Measurements from ENCODE around the gene ART1. TPM values are rescaled to one million over a fixed set of nuclear protein-coding genes. Genes with fewer than 3 reads are reported as not detected.

Gene ART1
- total and polyA plus RNA-seq, 2 donors (not counting 1 experiment from before 2014, with no cell fraction given) = not detected

DNA sequence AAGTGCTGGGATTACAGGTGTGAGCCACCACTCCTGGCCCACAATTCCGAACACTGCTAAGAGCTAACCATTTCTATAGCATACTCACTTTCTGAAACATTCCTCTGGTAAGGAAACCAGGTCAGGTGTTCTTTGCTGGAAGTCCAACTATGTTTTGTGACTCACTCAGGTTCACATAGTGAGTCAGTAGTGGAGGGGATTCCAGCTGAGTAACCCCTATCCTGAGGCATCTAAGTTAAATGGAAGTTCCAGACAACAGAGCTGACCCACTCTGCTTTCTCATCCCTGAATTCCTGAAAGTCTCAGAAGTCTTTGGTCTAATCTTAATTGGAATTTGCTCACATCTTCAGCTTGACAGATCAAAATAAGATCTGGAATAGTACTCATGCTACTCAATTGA lies 29.3 kb downstream of the ART1 start:
- intact Hi-C loops (cut with micrococcal nuclease) = no loop called here
- DNase-seq (no peak), ATAC-seq (ENCODE audit: low read depth) (no peak)
- POLR2A ChIA-PET = no interaction called here
- no peak overlapping the region for H3K27ac ChIP-seq (ENCODE audit: low read length in 2 of 2)
- H3K27me3 ChIP-seq (replicated peaks in 1 of 4; ENCODE audit: control extremely low read depth in 1 of 4, control insufficient read depth in 3 of 4, insufficient read depth in 4 of 4, low read length in 3 of 4) = no peaks in the 10 kb centered on the region
- H3K4me3 ChIP-seq (ENCODE audit: control extremely low read depth in 1 of 5, extremely low read depth in 1 of 5, insufficient read depth in 1 of 5, low read depth in 2 of 5, low read length in 4 of 5) = no peak overlapping the region
- no CpG with 5 or more reads among the region's 1 CpG for WGBS (ENCODE audit: insufficient coverage)
- CTCF ChIA-PET = no interaction called here
- no peaks in the 10 kb centered on the region for H3K9me3 ChIP-seq (ENCODE audit: control extremely low read depth in 1 of 3, control insufficient read depth in 2 of 3, insufficient read depth in 1 of 3, low read length in 2 of 3)
- Mint-ChIP-seq H3K4me3 (no peak overlapping the region), H3K4me1 (no peaks in the 10 kb centered on the region), H3K27me3 (no peaks in the 10 kb centered on the region), H3K9me3 (ENCODE audit: insufficient read depth) (no peaks in the 10 kb centered on the region), H3K27ac (no peak overlapping the region)
- H3K4me2 ChIP-seq (replicated peaks; ENCODE audit: low read depth, low read length, poor library complexity, severe bottlenecking) = no peak overlapping the region
- H3K9ac ChIP-seq (ENCODE audit: low read length) = no peak overlapping the region
- peaks cover 14 to 77% of the 10 kb centered on the region in 2 experiments for H3K36me3 ChIP-seq (replicated peaks in 1 of 2; ENCODE audit: control extremely low read depth in 1 of 2, control insufficient read depth in 1 of 2, extremely low read depth in 1 of 2, insufficient read depth in 2 of 2, low read length in 1 of 2)
- no peaks in the 10 kb centered on the region for H3K79me2 ChIP-seq (ENCODE audit: control insufficient read depth, insufficient read depth, low read length)
- no peaks in the 10 kb centered on the region for H4K20me1 ChIP-seq (ENCODE audit: control insufficient read depth, insufficient read depth, low read length, poor library complexity, severe bottlenecking)
- no peak overlapping the region for H2AFZ ChIP-seq (ENCODE audit: insufficient read depth, low read depth, low read length, poor library complexity, severe bottlenecking)
- no peak for TF ChIP-seq EZH2 (IDR thresholded peaks at IDR 0.05; ENCODE audit: borderline replicate concordance, insufficient read depth, low read depth, low read length, poor library complexity, severe bottlenecking)
- H3K4me1 ChIP-seq (ENCODE audit: control insufficient read depth in 2 of 2, insufficient read depth in 2 of 2, low read length in 2 of 2) = no peaks in the 10 kb centered on the region

DNA sequence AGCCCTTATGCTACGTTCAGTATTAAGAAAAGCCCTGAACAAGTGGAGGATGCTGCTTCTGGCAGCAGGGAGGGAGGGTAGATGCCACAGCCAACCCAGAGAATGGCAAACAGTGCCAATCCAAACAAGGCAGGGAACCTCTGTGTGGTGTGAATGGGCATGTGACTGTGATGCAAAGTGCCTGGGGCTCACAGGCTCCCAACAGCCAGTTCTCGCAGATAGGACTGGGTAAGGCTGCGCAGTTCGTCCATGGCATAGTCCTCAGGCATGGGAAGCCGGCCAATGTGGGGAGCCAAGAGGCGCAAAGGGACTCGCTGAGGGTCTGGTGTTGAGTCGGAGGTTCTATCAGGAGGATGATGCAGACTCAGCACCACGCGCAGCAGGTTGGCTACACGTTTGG lies 31.0 kb downstream of the ART1 start:
- Histone ChIP-seq H4K20me1 (ENCODE audit: control insufficient read depth, insufficient read depth, low read length, poor library complexity, severe bottlenecking) (no peaks in the 10 kb centered on the region), H3K4me2 (replicated peaks; ENCODE audit: low read depth, low read length, poor library complexity, severe bottlenecking) (no peak overlapping the region), H3K27ac (ENCODE audit: low read length in 2 of 2) (no peak overlapping the region), H3K36me3 (replicated peaks in 1 of 2; ENCODE audit: control extremely low read depth in 1 of 2, control insufficient read depth in 1 of 2, extremely low read depth in 1 of 2, insufficient read depth in 2 of 2, low read length in 1 of 2) (peaks cover 22 to 88% of the 10 kb centered on the region in 2 experiments), H3K4me1 (ENCODE audit: control insufficient read depth in 2 of 2, insufficient read depth in 2 of 2, low read length in 2 of 2) (no peaks in the 10 kb centered on the region), H3K9me3 (ENCODE audit: control extremely low read depth in 1 of 3, control insufficient read depth in 2 of 3, insufficient read depth in 1 of 3, low read length in 2 of 3) (no peaks in the 10 kb centered on the region), H3K79me2 (ENCODE audit: control insufficient read depth, insufficient read depth, low read length) (no peaks in the 10 kb centered on the region), H3K4me3 (ENCODE audit: control extremely low read depth in 1 of 5, extremely low read depth in 1 of 5, insufficient read depth in 1 of 5, low read depth in 2 of 5, low read length in 4 of 5) (no peak overlapping the region), H3K9ac (ENCODE audit: low read length) (no peak overlapping the region), H2AFZ (ENCODE audit: insufficient read depth, low read depth, low read length, poor library complexity, severe bottlenecking) (no peak overlapping the region), H3K27me3 (replicated peaks in 1 of 4; ENCODE audit: control extremely low read depth in 1 of 4, control insufficient read depth in 3 of 4, insufficient read depth in 4 of 4, low read length in 3 of 4) (no peaks in the 10 kb centered on the region)
- intact Hi-C loops (cut with micrococcal nuclease) = no loop called here
- 99% methylated on average over 11 of the region's 11 CpGs for WGBS (ENCODE audit: insufficient coverage)
- DNase-seq = no peak
- H3K9me3 Mint-ChIP-seq (ENCODE audit: insufficient read depth) = no peaks in the 10 kb centered on the region
- TF ChIP-seq, protein P1, sequence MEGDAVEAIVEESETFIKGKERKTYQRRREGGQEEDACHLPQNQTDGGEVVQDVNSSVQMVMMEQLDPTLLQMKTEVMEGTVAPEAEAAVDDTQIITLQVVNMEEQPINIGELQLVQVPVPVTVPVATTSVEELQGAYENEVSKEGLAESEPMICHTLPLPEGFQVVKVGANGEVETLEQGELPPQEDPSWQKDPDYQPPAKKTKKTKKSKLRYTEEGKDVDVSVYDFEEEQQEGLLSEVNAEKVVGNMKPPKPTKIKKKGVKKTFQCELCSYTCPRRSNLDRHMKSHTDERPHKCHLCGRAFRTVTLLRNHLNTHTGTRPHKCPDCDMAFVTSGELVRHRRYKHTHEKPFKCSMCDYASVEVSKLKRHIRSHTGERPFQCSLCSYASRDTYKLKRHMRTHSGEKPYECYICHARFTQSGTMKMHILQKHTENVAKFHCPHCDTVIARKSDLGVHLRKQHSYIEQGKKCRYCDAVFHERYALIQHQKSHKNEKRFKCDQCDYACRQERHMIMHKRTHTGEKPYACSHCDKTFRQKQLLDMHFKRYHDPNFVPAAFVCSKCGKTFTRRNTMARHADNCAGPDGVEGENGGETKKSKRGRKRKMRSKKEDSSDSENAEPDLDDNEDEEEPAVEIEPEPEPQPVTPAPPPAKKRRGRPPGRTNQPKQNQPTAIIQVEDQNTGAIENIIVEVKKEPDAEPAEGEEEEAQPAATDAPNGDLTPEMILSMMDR (IDR thresholded peaks at IDR 0.05) = no peak
- TF ChIP-seq EZH2 (IDR thresholded peaks at IDR 0.05; ENCODE audit: borderline replicate concordance, insufficient read depth, low read depth, low read length, poor library complexity, severe bottlenecking) = no peak
- H3K27me3 Mint-ChIP-seq = no peaks in the 10 kb centered on the region
- H3K4me1 Mint-ChIP-seq = no peaks in the 10 kb centered on the region
- ChIA-PET CTCF (no interaction called here), POLR2A (no interaction called here)
- H3K4me3 Mint-ChIP-seq = no peak overlapping the region
- no peak for ATAC-seq (ENCODE audit: low read depth)
- H3K27ac Mint-ChIP-seq = no peak overlapping the region

Measured in B cell (primary cell).